SK-N-SH (cell line): Measurements from ENCODE around the gene RBMS3.

Experiments
- TCF12 ChIP-seq: IDR thresholded peaks from 2 replicates; pipeline ENCODE4 v1.4.0; 2012
- TF ChIP-seq, protein P1 (sequence below): IDR thresholded peaks from 2 replicates; pipeline ENCODE4; 2012
- TF ChIP-seq, protein P2 (sequence below): fragments of 200-600 bp; sonication (generic); IDR thresholded peaks from 2 replicates; pipeline ENCODE4 v1.6.1; 2017; ENCODE audit warnings: antibody characterized with exemption, mild to moderate bottlenecking, moderate library complexity

DNA sequence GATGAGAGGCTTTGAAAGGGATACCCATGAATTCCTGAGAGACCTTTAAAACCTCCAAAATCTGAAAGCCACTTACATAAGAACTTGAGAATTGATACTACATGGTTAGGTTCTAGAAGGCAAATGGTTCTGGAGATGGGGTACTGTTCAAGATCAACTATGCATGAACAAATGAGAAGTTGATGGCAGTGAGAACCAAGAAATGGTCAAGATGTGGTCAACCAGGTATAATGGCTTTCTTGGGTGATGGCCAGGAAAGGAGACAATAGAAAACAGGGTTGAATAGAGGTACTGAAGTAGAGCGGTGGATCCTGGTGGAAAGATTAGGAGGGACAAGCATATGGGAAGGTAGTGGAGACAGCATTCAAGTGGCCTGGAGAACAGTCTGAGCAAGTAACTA is 200.4 kb downstream of the RBMS3 start:
- TF ChIP-seq, protein P1, sequence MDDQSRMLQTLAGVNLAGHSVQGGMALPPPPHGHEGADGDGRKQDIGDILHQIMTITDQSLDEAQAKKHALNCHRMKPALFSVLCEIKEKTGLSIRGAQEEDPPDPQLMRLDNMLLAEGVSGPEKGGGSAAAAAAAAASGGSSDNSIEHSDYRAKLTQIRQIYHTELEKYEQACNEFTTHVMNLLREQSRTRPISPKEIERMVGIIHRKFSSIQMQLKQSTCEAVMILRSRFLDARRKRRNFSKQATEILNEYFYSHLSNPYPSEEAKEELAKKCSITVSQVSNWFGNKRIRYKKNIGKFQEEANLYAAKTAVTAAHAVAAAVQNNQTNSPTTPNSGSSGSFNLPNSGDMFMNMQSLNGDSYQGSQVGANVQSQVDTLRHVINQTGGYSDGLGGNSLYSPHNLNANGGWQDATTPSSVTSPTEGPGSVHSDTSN: no peak
- TF ChIP-seq, protein P2, sequence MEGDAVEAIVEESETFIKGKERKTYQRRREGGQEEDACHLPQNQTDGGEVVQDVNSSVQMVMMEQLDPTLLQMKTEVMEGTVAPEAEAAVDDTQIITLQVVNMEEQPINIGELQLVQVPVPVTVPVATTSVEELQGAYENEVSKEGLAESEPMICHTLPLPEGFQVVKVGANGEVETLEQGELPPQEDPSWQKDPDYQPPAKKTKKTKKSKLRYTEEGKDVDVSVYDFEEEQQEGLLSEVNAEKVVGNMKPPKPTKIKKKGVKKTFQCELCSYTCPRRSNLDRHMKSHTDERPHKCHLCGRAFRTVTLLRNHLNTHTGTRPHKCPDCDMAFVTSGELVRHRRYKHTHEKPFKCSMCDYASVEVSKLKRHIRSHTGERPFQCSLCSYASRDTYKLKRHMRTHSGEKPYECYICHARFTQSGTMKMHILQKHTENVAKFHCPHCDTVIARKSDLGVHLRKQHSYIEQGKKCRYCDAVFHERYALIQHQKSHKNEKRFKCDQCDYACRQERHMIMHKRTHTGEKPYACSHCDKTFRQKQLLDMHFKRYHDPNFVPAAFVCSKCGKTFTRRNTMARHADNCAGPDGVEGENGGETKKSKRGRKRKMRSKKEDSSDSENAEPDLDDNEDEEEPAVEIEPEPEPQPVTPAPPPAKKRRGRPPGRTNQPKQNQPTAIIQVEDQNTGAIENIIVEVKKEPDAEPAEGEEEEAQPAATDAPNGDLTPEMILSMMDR: no peak
- TF ChIP-seq TCF12: no peak
